Fibroblast of lung (primary cell): ENCODE measurements around the gene TIFAB.

Experiments
- CTCF ChIP-seq, 2 donors: IDR thresholded peaks in 1 of 2; conservative IDR thresholded peaks in 1 of 2; 1 replicate in 1 of 2; 2 replicates in 1 of 2; pipeline ENCODE4 v1.5.1; 2011 to 2012; ENCODE audit warnings: low read length in 2 of 2, control low read depth in 1 of 2, inconsistent platforms in 1 of 2, low read depth in 1 of 2, mild to moderate bottlenecking in 1 of 2
- EZH2 ChIP-seq: IDR thresholded peaks from 2 replicates; pipeline ENCODE4 v1.5.1; 2012; ENCODE audit warnings: low read length, control low read depth, mild to moderate bottlenecking; ENCODE audit errors: missing control alignments

- TF ChIP-seq CTCF (conservative IDR thresholded peaks at IDR 0.05 in 1 of 2, IDR thresholded peaks at IDR 0.05 in 1 of 2; ENCODE audit: low read depth in 1 of 2, low read length in 2 of 2) (no peak), EZH2 (no peak)
Measured at GRCh38 chr5:135493406-135494180, 41.4 kb upstream of the TIFAB start.
